Transverse colon (tissue), 4 donors: ENCODE results near the gene FNBP1L. TPM values are rescaled to one million over a fixed set of nuclear protein-coding genes. Genes with fewer than 3 reads are reported as not detected.

ENCODE experiments used
- DNase-seq: peaks from one replicate; pipeline ENCODE4 v3.0.0-alpha.2; 2019
- H3K27ac ChIP-seq, 4 donors: fragments of 200-600 bp; sonication (generic); 2 replicates each; pipeline ENCODE4 v1.5.1; 2016 to 2018; ENCODE audit warnings: inconsistent platforms in 4 of 4
- H3K27me3 ChIP-seq: fragments of 200-600 bp; sonication (generic); 2 replicates; pipeline ENCODE4 v1.5.1; 2017; ENCODE audit warnings: inconsistent platforms
- H3K36me3 ChIP-seq, 4 donors: fragments of 200-600 bp; sonication (generic); 2 replicates each; pipeline ENCODE4 v1.5.1; 2017 to 2019; ENCODE audit warnings: inconsistent platforms in 4 of 4
- H3K4me1 ChIP-seq, 4 donors: fragments of 200-600 bp; sonication (generic); 2 replicates each; pipeline ENCODE4 v1.5.1; 2017 to 2020; ENCODE audit warnings: inconsistent platforms in 4 of 4
- H3K4me3 ChIP-seq, 4 donors: fragments of 200-600 bp; sonication (generic); 1 replicate in 1 of 4; 2 replicates in 3 of 4; pipeline versions ENCODE4 v1.5.1 to v1.6.1; 2017 to 2019; ENCODE audit warnings: inconsistent platforms in 4 of 4
- H3K9me3 ChIP-seq, 2 donors: fragments of 200-600 bp; sonication (generic); 2 replicates each; pipeline ENCODE4 v1.5.1; 2017 to 2019; ENCODE audit warnings: inconsistent platforms in 2 of 2
- EP300 ChIP-seq: sonication (generic); formaldehyde crosslinking; IDR thresholded peaks from one replicate; pipeline ENCODE4 v1.6.1; 2017; ENCODE audit warnings: antibody characterized with exemption, low read depth
- POLR2A ChIP-seq: fragments of 450-650 bp; IDR thresholded peaks from one replicate; pipeline ENCODE4 v1.6.1; 2016; ENCODE audit warnings: antibody characterized with exemption, mild to moderate bottlenecking, moderate library complexity
- POLR2AphosphoS5 ChIP-seq, 3 donors: sonication (generic); formaldehyde crosslinking; IDR thresholded peaks; one replicate each; pipeline ENCODE4 v1.6.1; 2016; ENCODE audit warnings: antibody characterized with exemption in 3 of 3
- WGBS, 2 donors: methylation state at CpG; one replicate each; pipeline ENCODE4 v1.1.5; 2018; ENCODE audit warnings: low coverage in 1 of 2; 5-methylcytosine and 5-hydroxymethylcytosine counted together
- in situ Hi-C, 4 donors: fragments of 200-750 bp; cut with MboI; loops; one replicate each; pipeline versions ENCODE4 v1.15.0 to v1.15.1; 2017; ENCODE audit warnings: low sequenced_read_pairs in 3 of 4, low pct_ligation_motif_present in 1 of 4, low pct_unique_long_range_greater_than_20kb in 1 of 4
- intact Hi-C: fragments of 100-400 bp; cut with DNase I; formaldehyde crosslinking; loops from one replicate; pipeline ENCODE4 v1.15.1; 2023; ENCODE audit warnings: low total_unique reads
- total RNA-seq, 4 donors: library from RNA; depleted of rRNA; stranded (reverse); fragments of >200 nt; gene quantifications; one replicate each; pipeline ENCODE4 v1.1.0, GENCODE V29; 2016
- TF ChIP-seq, protein P1 (sequence below), 5 experiments: fragments of 200-600 bp in 3 of 5; fragments of 450-650 bp in 2 of 5; sonication (generic) in 3 of 5; IDR thresholded peaks; 1 replicate in 2 of 5; 2 replicates in 3 of 5; pipeline ENCODE4 v1.5.1; 2016 to 2017; ENCODE audit warnings: antibody characterized with exemption in 5 of 5, inconsistent platforms in 3 of 5, mild to moderate bottlenecking in 2 of 5, moderate library complexity in 1 of 5

Gene FNBP1L
- total RNA-seq, 4 donors from 2014 or later: 31.0 to 69.4 (median 49.0) TPM

DNA sequence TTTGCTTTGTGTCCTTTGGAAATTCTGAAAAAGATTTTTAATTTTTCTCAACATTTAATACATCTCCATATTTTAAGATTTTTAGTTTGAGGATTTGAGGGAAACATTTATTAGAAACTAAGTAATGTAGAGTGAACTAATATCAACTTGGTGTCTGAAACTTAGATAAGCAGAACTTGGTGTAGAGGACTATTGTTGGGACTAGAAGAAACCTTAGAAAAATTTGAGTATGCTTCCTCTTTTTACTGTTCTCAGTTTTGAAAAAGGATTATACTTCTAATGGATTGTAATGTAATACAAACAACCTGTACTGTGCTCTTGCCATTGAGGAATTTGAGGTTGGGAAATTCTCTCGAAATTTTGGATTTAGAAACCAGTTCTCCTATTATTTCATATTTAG, 2.4 kb downstream of the FNBP1L start:
- no peak overlapping the region for H3K27ac ChIP-seq
- DNase-seq: no peak
- H3K36me3 ChIP-seq: no peaks in the 10 kb centered on the region
- intact Hi-C loops (no loop called here), in situ Hi-C loops (no loop called here)
- H3K4me3 ChIP-seq: peak overlapping the region in 1 of 4 donors; percentile 77
- no peaks in the 10 kb centered on the region for H3K27me3 ChIP-seq
- H3K9me3 ChIP-seq: no peaks in the 10 kb centered on the region
- TF ChIP-seq EP300 (no peak), POLR2A (no peak), POLR2AphosphoS5 (IDR thresholded peaks at IDR 0.05) (no peak)
- TF ChIP-seq, protein P1, sequence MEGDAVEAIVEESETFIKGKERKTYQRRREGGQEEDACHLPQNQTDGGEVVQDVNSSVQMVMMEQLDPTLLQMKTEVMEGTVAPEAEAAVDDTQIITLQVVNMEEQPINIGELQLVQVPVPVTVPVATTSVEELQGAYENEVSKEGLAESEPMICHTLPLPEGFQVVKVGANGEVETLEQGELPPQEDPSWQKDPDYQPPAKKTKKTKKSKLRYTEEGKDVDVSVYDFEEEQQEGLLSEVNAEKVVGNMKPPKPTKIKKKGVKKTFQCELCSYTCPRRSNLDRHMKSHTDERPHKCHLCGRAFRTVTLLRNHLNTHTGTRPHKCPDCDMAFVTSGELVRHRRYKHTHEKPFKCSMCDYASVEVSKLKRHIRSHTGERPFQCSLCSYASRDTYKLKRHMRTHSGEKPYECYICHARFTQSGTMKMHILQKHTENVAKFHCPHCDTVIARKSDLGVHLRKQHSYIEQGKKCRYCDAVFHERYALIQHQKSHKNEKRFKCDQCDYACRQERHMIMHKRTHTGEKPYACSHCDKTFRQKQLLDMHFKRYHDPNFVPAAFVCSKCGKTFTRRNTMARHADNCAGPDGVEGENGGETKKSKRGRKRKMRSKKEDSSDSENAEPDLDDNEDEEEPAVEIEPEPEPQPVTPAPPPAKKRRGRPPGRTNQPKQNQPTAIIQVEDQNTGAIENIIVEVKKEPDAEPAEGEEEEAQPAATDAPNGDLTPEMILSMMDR (IDR thresholded peaks at IDR 0.05): no peak
- 50 to 58% methylated on average over 1 of the region's 1 CpG for WGBS, 2 donors
- peaks cover 0 to 32% (median 10%) of the 10 kb centered on the region in 4 donors for H3K4me1 ChIP-seq

DNA sequence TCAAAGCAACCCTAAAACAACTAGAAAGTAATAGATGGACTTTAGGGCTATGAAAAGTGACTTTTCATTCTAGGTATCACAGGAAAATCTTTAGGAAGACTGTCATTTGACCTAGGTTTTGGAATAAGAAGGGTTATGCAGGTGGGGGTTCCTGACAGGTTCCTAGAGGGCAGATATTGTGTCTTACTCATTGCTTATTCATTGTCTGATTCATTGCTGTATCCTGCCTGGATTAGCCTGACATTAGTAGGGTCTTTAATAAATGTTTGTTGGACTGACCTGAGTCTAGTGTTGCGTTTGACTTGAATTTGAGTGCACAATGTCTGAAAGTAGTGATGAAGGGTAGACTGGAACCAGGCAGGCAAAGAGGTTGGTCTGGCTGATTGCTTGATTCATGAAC, 6.0 kb downstream of the FNBP1L start:
- in situ Hi-C loops (no loop called here), intact Hi-C loops (no loop called here)
- Histone ChIP-seq H3K9me3 (no peaks in the 10 kb centered on the region), H3K4me3 (no peak overlapping the region), H3K27ac (no peak overlapping the region), H3K27me3 (no peaks in the 10 kb centered on the region), H3K4me1 (peaks cover 0 to 18% (median 4%) of the 10 kb centered on the region in 4 donors), H3K36me3 (no peaks in the 10 kb centered on the region)
- DNase-seq: no peak
- TF ChIP-seq POLR2AphosphoS5 (IDR thresholded peaks at IDR 0.05): no peak
- no peak for TF ChIP-seq POLR2A
- TF ChIP-seq EP300: no peak
- TF ChIP-seq, protein P1 (IDR thresholded peaks at IDR 0.05): no peak
- WGBS, 2 donors: 77 to 78% methylated on average over 1 of the region's 1 CpG

DNA sequence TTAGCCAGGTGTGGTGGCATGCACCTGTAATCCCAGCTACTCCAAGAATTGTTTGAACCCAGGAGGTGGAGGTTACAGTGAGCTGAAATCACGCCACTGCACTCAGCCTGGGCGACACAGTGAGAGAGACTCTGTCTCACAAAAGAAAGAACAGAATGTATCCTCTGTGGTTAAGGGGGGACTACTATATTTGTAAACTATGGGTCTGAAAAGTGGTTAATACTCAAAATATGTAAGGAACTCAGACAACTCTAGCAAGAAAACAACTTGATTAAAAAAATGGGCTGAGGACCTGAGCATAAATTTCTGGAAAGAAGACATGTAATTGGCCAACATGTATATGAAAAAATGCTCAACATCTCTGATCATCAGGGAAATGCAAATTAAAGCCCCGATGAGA, 11.2 kb downstream of the FNBP1L start:
- Histone ChIP-seq H3K9me3 (peaks cover 0 to 1% of the 10 kb centered on the region in 2 donors), H3K36me3 (no peaks in the 10 kb centered on the region), H3K27ac (no peak overlapping the region), H3K4me3 (no peak overlapping the region), H3K4me1 (no peaks in the 10 kb centered on the region), H3K27me3 (no peaks in the 10 kb centered on the region)
- TF ChIP-seq POLR2AphosphoS5 (IDR thresholded peaks at IDR 0.05) (no peak), POLR2A (no peak), EP300 (no peak)
- TF ChIP-seq, protein P1 (IDR thresholded peaks at IDR 0.05): no peak
- no peak for DNase-seq
- intact Hi-C loops (no loop called here), in situ Hi-C loops (no loop called here)
- 99 to 100% methylated on average over 1 to 3 of the region's 3 CpGs for WGBS, 2 donors

DNA sequence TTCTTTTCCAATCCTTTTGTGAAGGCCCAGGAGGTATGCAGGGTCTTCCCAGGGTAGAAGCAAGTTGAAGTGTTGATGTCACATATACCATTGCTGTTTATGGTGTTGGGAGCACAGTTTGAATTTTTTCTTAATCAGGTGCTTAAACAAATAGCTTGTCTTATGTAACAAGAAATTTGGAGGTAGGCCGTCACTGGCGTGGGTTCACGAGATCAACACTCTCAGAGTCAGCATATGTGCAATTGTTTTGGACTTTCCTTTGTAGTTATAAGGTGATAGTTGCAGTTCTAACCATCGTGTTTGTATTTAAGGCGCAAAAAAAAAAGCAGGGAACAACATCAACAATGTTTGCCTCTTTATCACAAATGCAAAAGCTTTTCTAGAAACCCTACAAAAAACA, 13.3 kb downstream of the FNBP1L start:
- 91 to 92% methylated on average over 5 of the region's 5 CpGs for WGBS, 2 donors
- Histone ChIP-seq H3K4me1 (no peaks in the 10 kb centered on the region), H3K9me3 (peaks cover 0 to 5% of the 10 kb centered on the region in 2 donors), H3K27ac (no peak overlapping the region), H3K27me3 (no peaks in the 10 kb centered on the region), H3K36me3 (no peaks in the 10 kb centered on the region), H3K4me3 (no peak overlapping the region)
- intact Hi-C loops (no loop called here), in situ Hi-C loops (no loop called here)
- no peak for TF ChIP-seq EP300
- TF ChIP-seq POLR2A: no peak
- no peak for TF ChIP-seq POLR2AphosphoS5 (IDR thresholded peaks at IDR 0.05)
- TF ChIP-seq, protein P1 (IDR thresholded peaks at IDR 0.05): no peak
- DNase-seq: no peak
